ENCODE results near the gene SCP2.

DNA sequence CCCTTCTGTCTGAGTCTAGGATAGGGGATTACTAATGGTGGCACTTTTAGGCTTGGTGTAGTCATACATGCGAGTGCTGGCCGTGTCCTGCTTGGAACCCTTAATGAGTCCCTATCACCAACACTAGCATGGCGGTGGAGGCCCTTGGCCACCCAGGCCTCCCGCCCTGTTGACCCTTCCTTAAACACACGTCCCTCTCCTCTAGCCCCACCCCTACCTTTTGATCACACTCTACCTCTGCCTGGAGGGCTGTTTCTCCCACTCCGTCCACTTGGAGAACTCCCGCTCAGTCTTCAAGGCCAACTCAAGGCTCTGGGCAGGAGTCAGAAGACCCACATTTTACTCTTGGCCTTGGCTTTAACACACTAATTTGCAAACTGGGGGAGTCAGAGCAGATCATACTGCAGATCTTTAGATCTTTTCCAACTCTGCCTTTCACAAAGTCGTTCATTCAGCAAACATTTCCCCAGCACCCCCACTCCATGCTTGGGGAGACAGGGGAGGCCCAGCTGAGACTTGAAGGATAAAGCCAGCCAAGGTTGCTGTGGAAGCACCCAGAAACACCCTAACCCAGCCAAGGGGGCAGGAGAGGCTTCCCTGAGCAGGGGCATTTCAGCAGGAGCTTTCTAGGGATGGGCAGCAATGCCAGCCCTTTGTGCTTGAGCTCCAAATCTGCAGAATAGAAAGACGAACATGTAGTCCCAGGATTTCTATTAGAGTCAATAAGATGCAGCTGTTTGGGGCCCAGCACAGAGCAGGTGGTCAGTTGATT lies 136.9 kb downstream of the SCP2 start:
- TF ChIP-seq ZNF24 (tag by site-specific recombination; IDR thresholded peaks at IDR 0.05), result no peak
- TF ChIP-seq, protein P1, sequence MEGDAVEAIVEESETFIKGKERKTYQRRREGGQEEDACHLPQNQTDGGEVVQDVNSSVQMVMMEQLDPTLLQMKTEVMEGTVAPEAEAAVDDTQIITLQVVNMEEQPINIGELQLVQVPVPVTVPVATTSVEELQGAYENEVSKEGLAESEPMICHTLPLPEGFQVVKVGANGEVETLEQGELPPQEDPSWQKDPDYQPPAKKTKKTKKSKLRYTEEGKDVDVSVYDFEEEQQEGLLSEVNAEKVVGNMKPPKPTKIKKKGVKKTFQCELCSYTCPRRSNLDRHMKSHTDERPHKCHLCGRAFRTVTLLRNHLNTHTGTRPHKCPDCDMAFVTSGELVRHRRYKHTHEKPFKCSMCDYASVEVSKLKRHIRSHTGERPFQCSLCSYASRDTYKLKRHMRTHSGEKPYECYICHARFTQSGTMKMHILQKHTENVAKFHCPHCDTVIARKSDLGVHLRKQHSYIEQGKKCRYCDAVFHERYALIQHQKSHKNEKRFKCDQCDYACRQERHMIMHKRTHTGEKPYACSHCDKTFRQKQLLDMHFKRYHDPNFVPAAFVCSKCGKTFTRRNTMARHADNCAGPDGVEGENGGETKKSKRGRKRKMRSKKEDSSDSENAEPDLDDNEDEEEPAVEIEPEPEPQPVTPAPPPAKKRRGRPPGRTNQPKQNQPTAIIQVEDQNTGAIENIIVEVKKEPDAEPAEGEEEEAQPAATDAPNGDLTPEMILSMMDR (tag by site-specific recombination; IDR thresholded peaks at IDR 0.05), result no peak
- TF ChIP-seq GLI4 (tag by site-specific recombination; IDR thresholded peaks at IDR 0.05), result no peak
- TF ChIP-seq KLF9 (tag by site-specific recombination; IDR thresholded peaks at IDR 0.05; ENCODE audit: low read depth), result no peak
- TF ChIP-seq ZNF692 (tag by site-specific recombination; IDR thresholded peaks at IDR 0.05), result no peak
- TF ChIP-seq ZNF266 (tag by site-specific recombination; IDR thresholded peaks at IDR 0.05; ENCODE audit: low read depth), result no peak
- no peak for TF ChIP-seq ZNF223 (tag by site-specific recombination; IDR thresholded peaks at IDR 0.05)
- no peak for TF ChIP-seq SALL2 (tag by site-specific recombination; IDR thresholded peaks at IDR 0.05; ENCODE audit: borderline replicate concordance)
